Measurements from ENCODE around the gene CSF3. TPM values are rescaled to one million over a fixed set of nuclear protein-coding genes. Genes with fewer than 3 reads are reported as not detected.
A peak's percentile ranks its signal among the peaks of the same experiment; 100 is the strongest.

Gene CSF3
- total RNA-seq, 5 donors from 2014 or later (not counting 1 experiment from before 2014, with no cell fraction given) = not detected

DNA sequence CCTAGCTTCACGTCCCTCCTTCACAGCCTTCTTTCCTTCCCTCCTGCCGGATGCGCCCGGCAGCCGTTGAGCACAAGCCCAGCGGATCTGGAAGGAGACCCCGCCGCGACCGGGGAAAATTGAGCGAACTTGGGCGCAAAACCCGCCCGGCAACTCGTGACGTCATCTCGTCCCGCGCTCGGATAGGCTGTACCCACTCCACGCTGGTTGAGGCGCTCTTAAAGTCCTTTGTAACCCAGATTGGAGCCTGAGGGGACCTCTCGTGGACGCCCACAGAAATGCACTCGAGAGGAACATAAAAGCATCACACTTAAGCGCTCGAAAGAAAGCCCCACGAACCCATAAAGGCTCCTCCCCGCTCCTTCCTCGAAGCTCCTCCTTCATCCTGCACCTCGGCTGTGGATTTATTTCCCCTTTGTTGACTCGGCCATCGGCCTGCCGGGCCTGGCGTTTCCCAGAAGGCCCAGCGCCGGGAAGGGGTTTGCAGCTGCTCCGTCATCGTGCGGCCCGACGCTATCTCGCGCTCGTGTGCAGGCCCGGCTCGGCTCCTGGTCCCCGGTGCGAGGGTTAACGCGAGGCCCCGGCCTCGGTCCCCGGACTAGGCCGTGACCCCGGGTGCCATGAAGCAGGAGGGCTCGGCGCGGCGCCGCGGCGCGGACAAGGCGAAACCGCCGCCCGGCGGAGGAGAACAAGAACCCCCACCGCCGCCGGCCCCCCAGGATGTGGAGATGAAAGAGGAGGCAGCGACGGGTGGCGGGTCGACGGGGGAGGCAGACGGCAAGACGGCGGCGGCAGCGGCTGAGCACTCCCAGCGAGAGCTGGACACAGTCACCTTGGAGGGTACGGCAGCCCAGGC is 34.7 kb upstream of the CSF3 start, which contains the start of gene PSMD3:
Gene PSMD3, plus strand, starts transcription at position 457 of the 856 bp plus-strand sequence. Its CDS starts 164 bp downstream, at position 621.
- peak; percentile 93 to 94 (median 94) for ATAC-seq (replicated peaks in 1 of 4)
- H3K9me3 Mint-ChIP-seq = no peaks in the 10 kb centered on the region

DNA sequence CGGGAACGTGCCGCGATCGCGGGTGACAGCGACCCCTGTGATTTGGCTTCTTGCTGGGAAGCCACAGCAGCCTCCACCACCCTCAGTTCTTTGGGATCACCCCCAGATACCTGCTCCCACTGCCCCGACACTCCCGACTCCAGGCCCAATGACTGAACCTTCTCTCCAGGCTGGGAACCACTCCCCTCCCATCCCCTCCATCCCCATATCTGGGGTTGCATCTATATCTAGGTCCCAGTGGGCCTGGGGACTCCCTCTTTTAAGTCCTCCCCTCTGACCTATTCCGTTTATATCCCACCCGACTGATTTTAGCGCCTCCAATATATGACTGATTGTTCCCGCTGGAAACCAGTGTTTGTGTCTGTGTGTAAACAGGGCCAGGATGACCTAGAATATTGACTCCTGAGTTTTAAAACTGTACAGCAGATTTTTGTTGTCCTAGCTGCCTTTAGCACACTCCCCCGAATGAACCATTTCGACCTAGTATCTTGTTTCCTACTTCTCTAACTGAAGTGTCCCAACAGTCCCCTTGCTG is 34.0 kb upstream of the CSF3 start:
- POLR2A ChIA-PET = interaction anchor here in 1 of 2 donors (0.6 kb wide), 1 partner anchor 330 kb away, joined by 4 read pairs; no protein-coding TSS in a partner anchor
- Histone ChIP-seq H3K4me1 (ENCODE audit: control insufficient read depth in 1 of 2, extremely low read depth in 1 of 2, insufficient read depth in 2 of 2, low read length in 2 of 2) (peaks cover 13 to 20% of the 10 kb centered on the region in 2 experiments), H3K27me3 (replicated peaks in 1 of 2; ENCODE audit: control insufficient read depth in 2 of 2, extremely low read depth in 1 of 2, insufficient read depth in 2 of 2, low read length in 1 of 2) (peaks cover 0 to 7% of the 10 kb centered on the region in 2 experiments), H3K27ac (ENCODE audit: low read length) (peak overlapping the region; percentile 94), H3K4me3 (ENCODE audit: control insufficient read depth in 1 of 2, extremely low read depth in 1 of 2, low read length in 1 of 2) (peak overlapping the region; percentile 85 to 96), H3K9me3 (no peaks in the 10 kb centered on the region), H3K36me3 (ENCODE audit: control insufficient read depth in 2 of 2, extremely low read depth in 1 of 2, insufficient read depth in 1 of 2, low read length in 1 of 2) (peaks cover 2 to 27% of the 10 kb centered on the region in 2 donors)
- WGBS (ENCODE audit: insufficient coverage) = 1% methylated on average over 10 of the region's 15 CpGs
- DNase-seq (no peak), ATAC-seq (replicated peaks in 1 of 4) (no peak)
- H3K36me3 Mint-ChIP-seq = peaks cover 19% of the 10 kb centered on the region
- no peaks in the 10 kb centered on the region for H3K9me3 Mint-ChIP-seq
- H3K4me1 Mint-ChIP-seq = peaks cover 39 to 46% (median 44%) of the 10 kb centered on the region in 3 donors
- H3K27ac Mint-ChIP-seq = peak overlapping the region; percentile 93 to 97
- no peaks in the 10 kb centered on the region for H3K27me3 Mint-ChIP-seq
- CTCF ChIA-PET = interaction anchor here in 1 of 2 donors (0.6 to 3.4 kb wide), 13 partner anchors 23 to 497 kb away, joined by 3 to 29 read pairs (median 4); partner anchors contain the start of gene MED24
- peak overlapping the region; percentile 88 to 93 (median 91) for H3K4me3 Mint-ChIP-seq

More for the DNA sequence above, 34.7 kb upstream of the CSF3 start, which contains the start of gene PSMD3:
- peak; percentile 94 to 100 (median 98) for DNase-seq
- under 1% methylated on average over 82 of the region's 84 CpGs for WGBS (ENCODE audit: insufficient coverage)
- Histone ChIP-seq H3K27ac (ENCODE audit: low read length) (peak within 1 kb of the TSS; percentile 94), H3K9me3 (no peaks in the 10 kb centered on the region), H3K4me1 (ENCODE audit: control insufficient read depth in 1 of 2, extremely low read depth in 1 of 2, insufficient read depth in 2 of 2, low read length in 2 of 2) (peaks cover 13 to 20% of the 10 kb centered on the region in 2 experiments), H3K27me3 (replicated peaks in 1 of 2; ENCODE audit: control insufficient read depth in 2 of 2, extremely low read depth in 1 of 2, insufficient read depth in 2 of 2, low read length in 1 of 2) (peaks cover 0 to 7% of the 10 kb centered on the region in 2 experiments), H3K4me3 (ENCODE audit: control insufficient read depth in 1 of 2, extremely low read depth in 1 of 2, low read length in 1 of 2) (peak within 1 kb of the TSS; percentile 85 to 96), H3K36me3 (ENCODE audit: control insufficient read depth in 2 of 2, extremely low read depth in 1 of 2, insufficient read depth in 1 of 2, low read length in 1 of 2) (peaks cover 0 to 20% of the 10 kb centered on the region in 2 donors)
- Mint-ChIP-seq H3K27me3 (no peaks in the 10 kb centered on the region), H3K4me3 (peak within 1 kb of the TSS; percentile 88 to 93 (median 91)), H3K36me3 (peaks cover 12% of the 10 kb centered on the region), H3K27ac (peak within 1 kb of the TSS; percentile 93 to 97), H3K4me1 (peaks cover 39 to 44% (median 43%) of the 10 kb centered on the region in 3 donors)
- ChIA-PET CTCF (interaction anchor here (0.6 to 3.4 kb wide), 15 partner anchors 11 to 497 kb away, joined by 3 to 29 read pairs (median 4); partner anchors contain the start of gene MED24 (in 1 of the 2)), POLR2A (interaction anchor here (0.5 to 0.7 kb wide), 3 partner anchors 27 to 331 kb away, joined by 4 to 5 read pairs (median 4); no protein-coding TSS in a partner anchor)

DNA sequence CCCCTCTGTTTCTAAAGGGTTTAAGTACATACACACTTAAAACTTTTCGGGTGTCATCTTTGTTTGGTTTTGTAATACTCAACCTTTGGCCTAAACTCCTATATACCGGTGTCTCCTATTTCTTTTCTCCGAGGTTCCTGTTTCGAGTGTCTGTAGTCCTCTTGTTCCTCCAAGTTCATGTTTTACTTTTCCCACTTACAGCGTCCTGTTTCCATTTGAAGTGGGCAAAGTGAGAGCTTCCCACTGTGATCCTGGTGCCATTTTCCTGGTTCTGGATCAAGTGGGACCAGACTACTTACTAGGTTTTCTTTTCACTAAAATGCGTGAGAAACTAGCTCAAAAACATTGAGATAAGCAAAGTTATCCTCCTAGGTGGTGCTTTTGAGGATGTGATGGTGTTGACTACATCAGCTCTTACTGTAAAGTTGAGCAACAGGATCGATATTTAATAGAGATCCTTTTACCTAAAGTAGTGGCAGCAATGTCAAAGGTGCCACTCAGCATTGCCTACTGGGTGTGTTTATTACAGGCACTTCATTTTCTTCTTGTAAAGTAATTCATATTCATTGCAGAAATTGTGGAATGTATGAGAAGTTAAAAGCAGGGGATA is 33.4 kb upstream of the CSF3 start:
- Histone ChIP-seq H3K4me3 (ENCODE audit: control insufficient read depth in 1 of 2, extremely low read depth in 1 of 2, low read length in 1 of 2) (peak overlapping the region; percentile 85 to 96), H3K4me1 (ENCODE audit: control insufficient read depth in 1 of 2, extremely low read depth in 1 of 2, insufficient read depth in 2 of 2, low read length in 2 of 2) (peaks cover 13 to 20% of the 10 kb centered on the region in 2 experiments), H3K27ac (ENCODE audit: low read length) (peak overlapping the region; percentile 94), H3K9me3 (no peaks in the 10 kb centered on the region), H3K27me3 (replicated peaks in 1 of 2; ENCODE audit: control insufficient read depth in 2 of 2, extremely low read depth in 1 of 2, insufficient read depth in 2 of 2, low read length in 1 of 2) (peaks cover 0 to 5% of the 10 kb centered on the region in 2 experiments), H3K36me3 (ENCODE audit: control insufficient read depth in 2 of 2, extremely low read depth in 1 of 2, insufficient read depth in 1 of 2, low read length in 1 of 2) (peaks cover 2 to 33% of the 10 kb centered on the region in 2 donors)
- no peaks in the 10 kb centered on the region for H3K27me3 Mint-ChIP-seq
- H3K4me3 Mint-ChIP-seq = peak overlapping the region; percentile 88 to 93 (median 91)
- peaks cover 39 to 49% (median 44%) of the 10 kb centered on the region in 3 donors for H3K4me1 Mint-ChIP-seq
- peaks cover 25% of the 10 kb centered on the region for H3K36me3 Mint-ChIP-seq
- DNase-seq (no peak), ATAC-seq (replicated peaks in 1 of 4) (no peak)
- ChIA-PET CTCF (interaction anchor here in 1 of 2 donors (0.6 to 3.4 kb wide), 4 partner anchors 24 to 174 kb away, joined by 3 to 29 read pairs (median 4); partner anchors contain the start of gene MED24), POLR2A (interaction anchor here (0.6 kb wide), 2 partner anchors 118 to 707 kb away, joined by 3 read pairs; partner anchors contain the start of gene IKZF3 (in 1 of the 2))
- H3K27ac Mint-ChIP-seq = peak overlapping the region; percentile 93 to 97
- 0% methylated on average over 1 of the region's 7 CpGs for WGBS (ENCODE audit: insufficient coverage)
- no peaks in the 10 kb centered on the region for H3K9me3 Mint-ChIP-seq

DNA sequence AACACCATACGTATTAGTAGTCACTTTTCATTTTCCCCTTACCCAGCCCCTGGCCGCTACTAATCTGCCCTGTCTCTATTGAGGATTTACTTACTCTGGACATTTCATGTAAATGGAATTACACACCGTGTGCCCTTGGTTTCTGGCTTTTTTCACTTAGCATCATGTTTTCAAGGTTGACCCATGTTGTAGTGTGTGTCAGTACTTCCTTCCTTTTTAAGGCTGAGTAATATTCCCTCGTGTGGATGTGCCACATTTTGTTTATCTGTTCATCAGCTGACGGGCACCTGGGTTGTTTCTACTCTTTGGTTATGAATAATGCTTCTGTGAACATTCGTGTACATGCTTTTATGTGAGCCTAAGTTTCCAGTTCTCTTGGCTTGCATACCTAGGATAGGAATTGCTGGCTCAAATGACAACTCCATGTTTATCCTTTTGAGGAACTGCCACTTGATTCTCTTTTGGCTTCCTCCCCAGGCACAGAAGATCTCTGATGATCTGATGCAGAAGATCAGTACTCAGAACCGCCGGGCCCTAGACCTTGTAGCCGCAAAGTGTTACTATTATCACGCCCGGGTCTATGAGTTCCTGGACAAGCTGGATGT is 26.9 kb upstream of the CSF3 start:
- 97% methylated on average over 8 of the region's 11 CpGs for WGBS (ENCODE audit: insufficient coverage)
- Mint-ChIP-seq H3K9me3 (no peaks in the 10 kb centered on the region), H3K4me1 (peaks cover 14 to 20% (median 19%) of the 10 kb centered on the region in 3 donors), H3K36me3 (peaks cover 79% of the 10 kb centered on the region), H3K27ac (no peak overlapping the region), H3K4me3 (no peak overlapping the region), H3K27me3 (no peaks in the 10 kb centered on the region)
- ATAC-seq (replicated peaks in 1 of 4) (no peak), DNase-seq (no peak)
- ChIA-PET CTCF (no interaction called here), POLR2A (no interaction called here)
- Histone ChIP-seq H3K27me3 (replicated peaks in 1 of 2; ENCODE audit: control insufficient read depth in 2 of 2, extremely low read depth in 1 of 2, insufficient read depth in 2 of 2, low read length in 1 of 2) (no peaks in the 10 kb centered on the region), H3K36me3 (ENCODE audit: control insufficient read depth in 2 of 2, extremely low read depth in 1 of 2, insufficient read depth in 1 of 2, low read length in 1 of 2) (peaks cover 8 to 97% of the 10 kb centered on the region in 2 donors), H3K9me3 (no peaks in the 10 kb centered on the region), H3K27ac (ENCODE audit: low read length) (no peak overlapping the region), H3K4me1 (ENCODE audit: control insufficient read depth in 1 of 2, extremely low read depth in 1 of 2, insufficient read depth in 2 of 2, low read length in 2 of 2) (no peaks in the 10 kb centered on the region), H3K4me3 (ENCODE audit: control insufficient read depth in 1 of 2, extremely low read depth in 1 of 2, low read length in 1 of 2) (no peak overlapping the region)

DNA sequence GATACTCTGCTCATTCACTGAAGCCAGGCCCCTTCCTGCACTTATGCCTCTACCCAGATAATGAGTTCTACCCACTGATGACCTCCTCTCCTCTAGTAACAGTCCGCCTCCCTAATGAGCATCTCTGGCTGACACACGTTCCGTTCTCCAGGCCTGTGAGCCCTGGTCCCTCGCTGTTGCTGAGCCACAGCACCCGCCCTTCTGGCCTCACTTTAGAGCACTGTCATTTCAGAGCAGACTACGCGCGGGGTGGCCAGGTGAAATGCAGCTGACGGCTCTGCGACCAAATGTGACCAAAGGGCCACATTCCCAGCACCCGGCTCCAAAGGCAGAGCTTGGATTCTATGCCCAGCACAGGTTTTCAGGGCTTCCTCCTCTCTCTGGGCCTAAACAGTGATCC is 20.8 kb upstream of the CSF3 start:
- Histone ChIP-seq H3K9me3 (no peaks in the 10 kb centered on the region), H3K27ac (ENCODE audit: low read length) (no peak overlapping the region), H3K4me1 (ENCODE audit: control insufficient read depth in 1 of 2, extremely low read depth in 1 of 2, insufficient read depth in 2 of 2, low read length in 2 of 2) (no peaks in the 10 kb centered on the region), H3K4me3 (ENCODE audit: control insufficient read depth in 1 of 2, extremely low read depth in 1 of 2, low read length in 1 of 2) (no peak overlapping the region), H3K36me3 (ENCODE audit: control insufficient read depth in 2 of 2, extremely low read depth in 1 of 2, insufficient read depth in 1 of 2, low read length in 1 of 2) (peaks cover 25 to 84% of the 10 kb centered on the region in 2 donors), H3K27me3 (replicated peaks in 1 of 2; ENCODE audit: control insufficient read depth in 2 of 2, extremely low read depth in 1 of 2, insufficient read depth in 2 of 2, low read length in 1 of 2) (no peaks in the 10 kb centered on the region)
- peaks cover 67% of the 10 kb centered on the region for H3K36me3 Mint-ChIP-seq
- no peaks in the 10 kb centered on the region for H3K9me3 Mint-ChIP-seq
- CTCF ChIA-PET = no interaction called here
- DNase-seq (no peak), ATAC-seq (replicated peaks in 1 of 4) (no peak)
- no peaks in the 10 kb centered on the region for H3K27me3 Mint-ChIP-seq
- over 99% methylated on average over 11 of the region's 11 CpGs for WGBS (ENCODE audit: insufficient coverage)
- POLR2A ChIA-PET = no interaction called here
- no peak overlapping the region for H3K4me3 Mint-ChIP-seq
- peaks cover 0 to 8% (median 2%) of the 10 kb centered on the region in 3 donors for H3K4me1 Mint-ChIP-seq
- no peak overlapping the region for H3K27ac Mint-ChIP-seq
